ENCODE results near the gene CNN3.

Gene CNN3

GRCh38 chr1:94884106-94884505 is 42.8 kb downstream of the CNN3 start (continued):
- TF ChIP-seq ZNF558 (tag by site-specific recombination; IDR thresholded peaks at IDR 0.05) (no peak), ZIC2 (tag by site-specific recombination; IDR thresholded peaks at IDR 0.05) (0 out of 2 replicates have a peak, but pooled peaks have one; percentile 24), ZBTB11 (tag by site-specific recombination; conservative IDR thresholded peaks at IDR 0.05; ENCODE audit: low read depth) (no peak)

GRCh38 chr1:94883691-94884090 is 43.2 kb downstream of the CNN3 start:
- no peaks in the 10 kb centered on the region for H3K9me3 ChIP-seq (ENCODE audit: control insufficient read depth, insufficient read depth, low read depth, low read length)
- H3K27ac ChIP-seq (ENCODE audit: extremely low read depth, low read depth, low read length): no peak overlapping the region
- 0 out of 2 replicates have a peak, but pooled peaks cover 3% of the 10 kb centered on the region for H3K4me1 ChIP-seq (ENCODE audit: control insufficient read depth, insufficient read depth, low read length)
- ChIA-PET POLR2A (no interaction called here), CTCF (no interaction called here)
- H3K4me3 ChIP-seq (ENCODE audit: low read depth, low read length): no peak overlapping the region
- no peak for TF ChIP-seq ATF2 (tag by site-specific recombination; IDR thresholded peaks at IDR 0.05; ENCODE audit: low read depth)
- no peak for TF ChIP-seq ZNF777 (tag by site-specific recombination; IDR thresholded peaks at IDR 0.05; ENCODE audit: borderline replicate concordance)
- no peak for TF ChIP-seq GLI2 (tag by site-specific recombination; IDR thresholded peaks at IDR 0.05; ENCODE audit: borderline replicate concordance, low read depth)
- TF ChIP-seq ZNF324 (tag by site-specific recombination; IDR thresholded peaks at IDR 0.05): no peak
- TF ChIP-seq PRDM10 (tag by site-specific recombination; IDR thresholded peaks at IDR 0.05): peak; percentile 50
- no peak for TF ChIP-seq REST (tag by site-specific recombination; IDR thresholded peaks at IDR 0.05)
- H3K36me3 ChIP-seq (ENCODE audit: control insufficient read depth in 2 of 2, insufficient read depth in 1 of 2, low read length in 2 of 2): no peaks in the 10 kb centered on the region

GRCh38 chr1:94878329-94878728 is 48.6 kb downstream of the CNN3 start:
- no peaks in the 10 kb centered on the region for H3K9me3 ChIP-seq (ENCODE audit: control insufficient read depth, insufficient read depth, low read depth, low read length)
- no peaks in the 10 kb centered on the region for H3K36me3 ChIP-seq (ENCODE audit: control insufficient read depth in 2 of 2, insufficient read depth in 1 of 2, low read length in 2 of 2)
- H3K4me3 ChIP-seq (ENCODE audit: low read depth, low read length): no peak overlapping the region
- ChIA-PET POLR2A (no interaction called here), CTCF (no interaction called here)
- H3K27ac ChIP-seq (ENCODE audit: extremely low read depth, low read depth, low read length): no peak overlapping the region
- no peaks in the 10 kb centered on the region for H3K4me1 ChIP-seq (ENCODE audit: control insufficient read depth, insufficient read depth, low read length)
- TF ChIP-seq OVOL3 (tag by site-specific recombination; IDR thresholded peaks at IDR 0.05): no peak
- no peak for TF ChIP-seq ZNF544 (tag by site-specific recombination; IDR thresholded peaks at IDR 0.05)
- TF ChIP-seq ZNF660 (tag by site-specific recombination; IDR thresholded peaks at IDR 0.05): no peak
- TF ChIP-seq ZNF555 (tag by site-specific recombination; conservative IDR thresholded peaks at IDR 0.05): no peak
- TF ChIP-seq ZNF214 (tag by site-specific recombination; IDR thresholded peaks at IDR 0.05; ENCODE audit: borderline replicate concordance): no peak
- TF ChIP-seq GFI1B (tag by site-specific recombination; IDR thresholded peaks at IDR 0.05): no peak
- TF ChIP-seq ZNF266 (tag by site-specific recombination; IDR thresholded peaks at IDR 0.05; ENCODE audit: low read depth): no peak
- TF ChIP-seq ZNF639 (tag by site-specific recombination; IDR thresholded peaks at IDR 0.05): no peak
- no peak for TF ChIP-seq IKZF3 (tag by site-specific recombination; IDR thresholded peaks at IDR 0.05)

Data from HEK293 (cell line).